A673 (cell line): ENCODE results near the gene TTC28. TPM values are rescaled to one million over a fixed set of nuclear protein-coding genes. Genes with fewer than 3 reads are reported as not detected.

Experiments
- BruUV-seq: library from RNA; stranded (reverse); fragments of 400-500 nt; replicated peaks from 2 replicates; lab custom pipeline; 2021; lab: Mats Ljungman, UMichigan
- CTCF ChIA-PET: fragments of 300-600 bp; sonication (Branson Sonifier 250); formaldehyde crosslinking; loops from one replicate; lab custom pipeline; 2022; ENCODE audit warnings: antibody characterized with exemption; lab: Charles Lee
- POLR2A ChIA-PET: fragments of 300-600 bp; sonication (Branson Sonifier 250); formaldehyde crosslinking; loops from one replicate; lab custom pipeline; 2022; ENCODE audit warnings: antibody characterized with exemption; ENCODE audit not compliant: low non-redundant PET; lab: Charles Lee
- DNase-seq: peaks from one replicate; pipeline ENCODE4 v3.0.0-alpha.2; 2015; ENCODE audit warnings: low spot score
- H3K27ac ChIP-seq: fragments of 200-600 bp; sonication (generic); 2 replicates; pipeline ENCODE4 v1.5.1; 2016; ENCODE audit warnings: mixed run types, low read depth, mild to moderate bottlenecking, mixed read lengths, antibody characterized with exemption, low read length; ENCODE audit not compliant: poor library complexity, severe bottlenecking
- H3K27me3 ChIP-seq: fragments of 200-600 bp; sonication (generic); replicated peaks from 2 replicates; pipeline ENCODE4 v1.6.1; 2017; ENCODE audit warnings: mixed run types, low read depth, mild to moderate bottlenecking, mixed read lengths, antibody characterized with exemption, low read length; ENCODE audit not compliant: insufficient read depth, poor library complexity
- H3K36me3 ChIP-seq: fragments of 200-600 bp; sonication (generic); 2 replicates; pipeline ENCODE4 v1.6.1; 2016; ENCODE audit warnings: mixed run types, mild to moderate bottlenecking, mixed read lengths, antibody characterized with exemption, low read length; ENCODE audit not compliant: insufficient read depth, poor library complexity, severe bottlenecking
- H3K4me1 ChIP-seq: fragments of 200-600 bp; sonication (generic); 2 replicates; pipeline ENCODE4 v1.6.1; 2017; ENCODE audit warnings: mixed run types, mild to moderate bottlenecking, mixed read lengths, antibody characterized with exemption, low read length; ENCODE audit not compliant: insufficient read depth, poor library complexity, severe bottlenecking
- H3K4me3 ChIP-seq: fragments of 200-600 bp; sonication (generic); 2 replicates; pipeline ENCODE4 v1.5.1; 2016; ENCODE audit warnings: low read depth, mixed run types, mild to moderate bottlenecking, mixed read lengths, low read length; ENCODE audit not compliant: poor library complexity, severe bottlenecking
- H3K9me3 ChIP-seq: fragments of 200-600 bp; sonication (generic); 2 replicates; pipeline ENCODE4 v1.6.1; 2016; ENCODE audit warnings: mixed run types, low read depth, mild to moderate bottlenecking, mixed read lengths, antibody characterized with exemption, low read length; ENCODE audit not compliant: poor library complexity, severe bottlenecking
- EZH2 ChIP-seq: fragments of 200-600 bp; sonication (generic); IDR thresholded peaks from 2 replicates; pipeline ENCODE4 v1.6.1; 2017; ENCODE audit warnings: borderline replicate concordance, low read depth, mild to moderate bottlenecking, mixed read lengths, antibody characterized with exemption, low read length; ENCODE audit not compliant: poor library complexity, severe bottlenecking
- intact Hi-C: fragments of 100-400 bp; cut with micrococcal nuclease; formaldehyde crosslinking; loops from one replicate; pipeline ENCODE4 v1.10.0; 2022; ENCODE audit not compliant: unreplicated experiment
- total RNA-seq: library from RNA; stranded (reverse); gene quantifications from 2 replicates; pipeline ENCODE4 v1.2.3, GENCODE V29; 2021
- TF ChIP-seq, protein P1 (sequence below): fragments of 300-800, 200-600 bp; sonication (generic); conservative IDR thresholded peaks from 2 replicates; pipeline ENCODE4 v1.5.1; 2017; ENCODE audit warnings: low read depth, mild to moderate bottlenecking, antibody characterized with exemption, low read length, moderate library complexity, mixed read lengths

TTC28 gene
- total RNA-seq, 1 experiment from 2014 or later = 48.7 TPM

DNA sequence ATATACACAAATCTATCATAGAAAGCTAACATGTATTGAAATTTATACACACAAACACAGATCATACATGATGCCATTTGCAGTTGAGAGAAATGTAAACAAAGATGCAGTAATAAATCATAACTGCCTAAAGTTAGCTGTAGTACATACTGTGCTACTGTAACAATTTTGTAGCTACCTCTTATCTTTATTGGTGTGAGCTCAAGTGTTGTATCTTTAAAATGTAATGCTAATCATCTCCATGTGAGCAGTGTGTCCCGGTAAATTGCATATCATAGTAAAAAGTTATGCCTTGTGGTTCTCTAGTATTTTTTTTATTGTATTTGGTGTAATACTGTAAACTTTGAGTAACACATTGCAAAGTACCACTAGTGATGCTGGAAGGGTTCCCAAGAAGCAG is 743.7 kb downstream of the TTC28 start:
- CTCF ChIA-PET = interaction anchor here (0.7 kb wide), 1 partner anchor 48 kb away, joined by 3 read pairs; no protein-coding TSS in a partner anchor
- no peaks in the 10 kb centered on the region for H3K4me1 ChIP-seq
- intact Hi-C loops = no loop called here
- H3K9me3 ChIP-seq = no peaks in the 10 kb centered on the region
- no peak overlapping the region for H3K27ac ChIP-seq
- no peaks in the 10 kb centered on the region for H3K36me3 ChIP-seq
- BruUV-seq = no TSS peak
- POLR2A ChIA-PET = interaction anchor here (0.5 kb wide), 1 partner anchor 272 kb away, joined by 3 read pairs; no protein-coding TSS in a partner anchor
- TF ChIP-seq EZH2 = no peak
- TF ChIP-seq, protein P1, sequence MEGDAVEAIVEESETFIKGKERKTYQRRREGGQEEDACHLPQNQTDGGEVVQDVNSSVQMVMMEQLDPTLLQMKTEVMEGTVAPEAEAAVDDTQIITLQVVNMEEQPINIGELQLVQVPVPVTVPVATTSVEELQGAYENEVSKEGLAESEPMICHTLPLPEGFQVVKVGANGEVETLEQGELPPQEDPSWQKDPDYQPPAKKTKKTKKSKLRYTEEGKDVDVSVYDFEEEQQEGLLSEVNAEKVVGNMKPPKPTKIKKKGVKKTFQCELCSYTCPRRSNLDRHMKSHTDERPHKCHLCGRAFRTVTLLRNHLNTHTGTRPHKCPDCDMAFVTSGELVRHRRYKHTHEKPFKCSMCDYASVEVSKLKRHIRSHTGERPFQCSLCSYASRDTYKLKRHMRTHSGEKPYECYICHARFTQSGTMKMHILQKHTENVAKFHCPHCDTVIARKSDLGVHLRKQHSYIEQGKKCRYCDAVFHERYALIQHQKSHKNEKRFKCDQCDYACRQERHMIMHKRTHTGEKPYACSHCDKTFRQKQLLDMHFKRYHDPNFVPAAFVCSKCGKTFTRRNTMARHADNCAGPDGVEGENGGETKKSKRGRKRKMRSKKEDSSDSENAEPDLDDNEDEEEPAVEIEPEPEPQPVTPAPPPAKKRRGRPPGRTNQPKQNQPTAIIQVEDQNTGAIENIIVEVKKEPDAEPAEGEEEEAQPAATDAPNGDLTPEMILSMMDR = no peak
- no peak overlapping the region for H3K4me3 ChIP-seq
- H3K27me3 ChIP-seq = no peaks in the 10 kb centered on the region
- DNase-seq = no peak

DNA sequence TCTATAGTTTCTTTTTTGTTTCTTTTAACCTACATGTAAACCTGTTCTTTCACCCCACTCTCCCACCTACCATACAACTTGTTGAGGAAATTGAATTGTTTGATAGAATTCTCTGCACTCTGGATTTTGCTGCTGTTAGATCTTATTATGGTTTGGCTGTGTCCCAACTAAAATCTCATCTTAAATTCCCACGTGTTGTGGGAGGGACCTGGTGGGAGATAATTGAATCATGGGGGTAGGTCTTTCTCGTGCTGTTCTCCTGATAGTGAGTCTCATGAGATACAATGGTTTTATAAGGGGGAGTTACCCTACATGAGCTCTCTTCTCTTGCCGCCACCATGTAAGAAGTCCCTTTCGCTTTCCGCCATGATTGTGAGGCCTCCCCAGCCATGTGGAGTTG is 745.6 kb downstream of the TTC28 start:
- H3K4me1 ChIP-seq = no peaks in the 10 kb centered on the region
- H3K36me3 ChIP-seq = no peaks in the 10 kb centered on the region
- DNase-seq = no peak
- no TSS peak for BruUV-seq
- no peak overlapping the region for H3K4me3 ChIP-seq
- H3K27ac ChIP-seq = no peak overlapping the region
- POLR2A ChIA-PET = interaction anchor here (0.7 kb wide), 1 partner anchor 39 kb away, joined by 4 read pairs; no protein-coding TSS in a partner anchor
- TF ChIP-seq, protein P1 = no peak
- no peak for TF ChIP-seq EZH2
- CTCF ChIA-PET = no interaction called here
- intact Hi-C loops = no loop called here
- no peaks in the 10 kb centered on the region for H3K27me3 ChIP-seq
- no peaks in the 10 kb centered on the region for H3K9me3 ChIP-seq

DNA sequence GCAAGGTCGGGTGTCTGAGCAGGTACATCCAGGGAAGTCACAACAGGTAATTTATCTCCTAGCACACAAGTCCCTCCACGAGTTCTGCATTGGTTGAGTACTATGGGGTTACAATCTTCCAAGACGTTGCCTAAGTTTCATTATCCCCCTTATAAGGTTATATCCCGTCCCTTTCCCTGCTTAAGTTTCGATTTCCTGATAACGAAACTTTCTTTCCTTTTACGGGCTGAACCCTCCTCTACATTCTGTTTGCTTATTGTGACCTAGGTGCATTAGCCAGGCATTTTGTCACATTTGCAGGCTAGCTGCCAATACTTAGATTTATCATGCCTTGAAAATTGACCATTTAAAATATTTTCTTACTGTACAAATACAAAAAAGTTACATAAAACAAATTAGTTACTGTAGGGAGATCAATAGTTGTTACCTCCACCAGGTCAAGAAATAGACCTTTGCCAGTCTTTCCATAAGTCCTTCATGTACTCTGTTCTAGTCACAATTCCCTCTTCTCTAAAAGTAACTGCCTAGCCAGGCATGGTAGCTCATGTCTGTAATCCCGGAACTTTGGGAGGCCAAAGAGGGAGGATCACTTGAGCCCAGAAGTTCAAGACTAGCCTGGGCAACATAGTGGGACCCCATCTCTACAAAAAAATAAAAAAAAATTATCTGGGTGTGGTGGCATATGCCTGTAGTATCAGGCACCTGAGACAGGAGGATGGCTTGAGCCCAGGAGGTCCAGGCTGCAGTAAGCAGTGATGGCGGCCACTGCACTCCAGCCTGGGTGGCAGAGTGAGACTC is 746.3 kb downstream of the TTC28 start:
- ChIA-PET CTCF (no interaction called here), POLR2A (interaction anchor here (0.7 kb wide), 1 partner anchor 39 kb away, joined by 4 read pairs; no protein-coding TSS in a partner anchor)
- no TSS peak for BruUV-seq
- no peak overlapping the region for H3K27ac ChIP-seq
- H3K4me3 ChIP-seq = no peak overlapping the region
- no peaks in the 10 kb centered on the region for H3K4me1 ChIP-seq
- no peaks in the 10 kb centered on the region for H3K36me3 ChIP-seq
- TF ChIP-seq, protein P1 = no peak
- DNase-seq = no peak
- H3K9me3 ChIP-seq = no peaks in the 10 kb centered on the region
- H3K27me3 ChIP-seq = no peaks in the 10 kb centered on the region
- intact Hi-C loops = no loop called here
